SK-N-SH treated with all-trans-retinoic acid at 6 μM for 48 hours (cell line): Measurements from ENCODE around the gene ANKRD11.
"Not testable (repeated sequence)": the region's sequence is repeated elsewhere in the genome, so short reads cannot be mapped to it uniquely, and the experiment has no call there.

ENCODE experiments used
- ATAC-seq: fragments of 200-7000 bp; cut with Tn5 transposase; 3 replicates; pipeline ENCODE4 v1.9.1; 2020; ENCODE audit warnings: mild to moderate bottlenecking, moderate library complexity
- ARNTL ChIP-seq: fragments of 450-650 bp; formaldehyde crosslinking; IDR thresholded peaks from 2 replicates; pipeline ENCODE4 v1.5.0; 2020; ENCODE audit warnings: low read depth, mild to moderate bottlenecking, moderate library complexity, borderline replicate concordance
- BACH2 ChIP-seq: fragments of 250-450 bp; sonication (Bioruptor Pico); IDR thresholded peaks from 2 replicates; pipeline ENCODE4 v1.9.0; 2021; ENCODE audit warnings: mild to moderate bottlenecking, borderline replicate concordance
- CREB5 ChIP-seq: fragments of 250-450 bp; sonication (Bioruptor Pico); IDR thresholded peaks from 2 replicates; pipeline ENCODE4 v1.5.1; 2020; ENCODE audit warnings: low read depth, mild to moderate bottlenecking, moderate library complexity
- CSDC2 ChIP-seq: fragments of 250-450 bp; sonication (Bioruptor Pico); IDR thresholded peaks from 2 replicates; pipeline ENCODE4 v1.5.0; 2020; ENCODE audit warnings: mild to moderate bottlenecking, moderate library complexity
- CSRNP3 ChIP-seq: fragments of 250-450 bp; sonication (Bioruptor Pico); IDR thresholded peaks from 2 replicates; pipeline ENCODE4 v1.5.1; 2021; ENCODE audit warnings: mild to moderate bottlenecking, moderate library complexity
- ESRRG ChIP-seq: fragments of 250-450 bp; sonication (Bioruptor Pico); IDR thresholded peaks from 2 replicates; pipeline ENCODE4 v1.6.1; 2021; ENCODE audit warnings: mild to moderate bottlenecking
- GLIS3 ChIP-seq: fragments of 250-450 bp; sonication (Bioruptor Pico); IDR thresholded peaks from 2 replicates; pipeline ENCODE4 v1.5.0; 2020; ENCODE audit warnings: mild to moderate bottlenecking, moderate library complexity
- OSR1 ChIP-seq: fragments of 250-450 bp; sonication (Bioruptor Pico); IDR thresholded peaks from 2 replicates; pipeline ENCODE4 v1.8.0; 2022; ENCODE audit warnings: moderate library complexity, mild to moderate bottlenecking, inconsistent platforms
- PATZ1 ChIP-seq: fragments of 250-450 bp; sonication (Bioruptor Pico); IDR thresholded peaks from 2 replicates; pipeline ENCODE4 v1.8.0; 2020; ENCODE audit warnings: mild to moderate bottlenecking, moderate library complexity, borderline replicate concordance
- PPARA ChIP-seq: fragments of 250-450 bp; sonication (Bioruptor Pico); IDR thresholded peaks from 2 replicates; pipeline ENCODE4 v1.5.0; 2020; ENCODE audit warnings: mild to moderate bottlenecking, borderline replicate concordance
- RARB ChIP-seq: fragments of 250-450 bp; sonication (Bioruptor Pico); IDR thresholded peaks from 2 replicates; pipeline ENCODE4 v1.8.0; 2021; ENCODE audit warnings: mild to moderate bottlenecking, moderate library complexity
- TCF4 ChIP-seq: fragments of 250-450 bp; sonication (Bioruptor Pico); IDR thresholded peaks from 2 replicates; pipeline ENCODE4 v1.8.0; 2021; ENCODE audit warnings: mild to moderate bottlenecking, moderate library complexity, borderline replicate concordance
- TOX ChIP-seq: fragments of 250-450 bp; sonication (Bioruptor Pico); IDR thresholded peaks from 2 replicates; pipeline ENCODE4 v1.8.0; 2021; ENCODE audit warnings: mild to moderate bottlenecking, moderate library complexity, borderline replicate concordance
- TSHZ2 ChIP-seq: fragments of 250-450 bp; sonication (Bioruptor Pico); IDR thresholded peaks from 2 replicates; pipeline ENCODE4 v1.5.0; 2020; ENCODE audit warnings: mild to moderate bottlenecking, moderate library complexity
- ZC3H10 ChIP-seq: fragments of 250-450 bp; sonication (Bioruptor Pico); IDR thresholded peaks from 2 replicates; pipeline ENCODE4 v1.5.1; 2021; ENCODE audit warnings: mild to moderate bottlenecking, moderate library complexity
- ZFP30 ChIP-seq: fragments of 450-650 bp; formaldehyde crosslinking; IDR thresholded peaks from 2 replicates; pipeline ENCODE4 v1.5.0; 2022; ENCODE audit warnings: mild to moderate bottlenecking, moderate library complexity
- ZNF565 ChIP-seq: fragments of 450-650 bp; formaldehyde crosslinking; conservative IDR thresholded peaks from 2 replicates; pipeline ENCODE4 v1.5.0; 2020; ENCODE audit warnings: low read depth, mild to moderate bottlenecking, moderate library complexity
- ZNF70 ChIP-seq: fragments of 450-650 bp; formaldehyde crosslinking; IDR thresholded peaks from 2 replicates; pipeline ENCODE4 v1.5.0; 2020; ENCODE audit warnings: mild to moderate bottlenecking, moderate library complexity
- TF ChIP-seq, protein P1 (sequence below): fragments of 250-450 bp; sonication (Bioruptor Pico); IDR thresholded peaks from 2 replicates; pipeline ENCODE4 v1.8.0; 2021; ENCODE audit warnings: low read depth, mild to moderate bottlenecking, moderate library complexity, borderline replicate concordance

ANKRD11 gene

GRCh38 chr16:89308391-89309333 lies 181.7 kb downstream of the ANKRD11 start:
- TF ChIP-seq PATZ1 (CRISPR knock-in tag), result no peak
- TF ChIP-seq ZNF565 (CRISPR knock-in tag), result no peak
- no peak for TF ChIP-seq CSRNP3 (CRISPR knock-in tag)
- TF ChIP-seq, protein P1, sequence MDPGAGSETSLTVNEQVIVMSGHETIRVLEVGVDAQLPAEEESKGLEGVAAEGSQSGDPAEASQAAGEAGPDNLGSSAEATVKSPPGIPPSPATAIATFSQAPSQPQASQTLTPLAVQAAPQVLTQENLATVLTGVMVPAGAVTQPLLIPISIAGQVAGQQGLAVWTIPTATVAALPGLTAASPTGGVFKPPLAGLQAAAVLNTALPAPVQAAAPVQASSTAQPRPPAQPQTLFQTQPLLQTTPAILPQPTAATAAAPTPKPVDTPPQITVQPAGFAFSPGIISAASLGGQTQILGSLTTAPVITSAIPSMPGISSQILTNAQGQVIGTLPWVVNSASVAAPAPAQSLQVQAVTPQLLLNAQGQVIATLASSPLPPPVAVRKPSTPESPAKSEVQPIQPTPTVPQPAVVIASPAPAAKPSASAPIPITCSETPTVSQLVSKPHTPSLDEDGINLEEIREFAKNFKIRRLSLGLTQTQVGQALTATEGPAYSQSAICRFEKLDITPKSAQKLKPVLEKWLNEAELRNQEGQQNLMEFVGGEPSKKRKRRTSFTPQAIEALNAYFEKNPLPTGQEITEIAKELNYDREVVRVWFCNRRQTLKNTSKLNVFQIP (CRISPR knock-in tag), result no peak
- no peak for TF ChIP-seq ZNF70 (CRISPR knock-in tag)
- TF ChIP-seq BACH2 (CRISPR knock-in tag), result no peak
- no peak for TF ChIP-seq TOX (CRISPR knock-in tag)
- no peak for TF ChIP-seq GLIS3 (CRISPR knock-in tag)
- no peak for TF ChIP-seq CSDC2 (CRISPR knock-in tag)
- TF ChIP-seq TCF4 (CRISPR knock-in tag), result no peak
- TF ChIP-seq ZC3H10 (CRISPR knock-in tag), result no peak
- TF ChIP-seq CREB5, result no peak
- no peak for TF ChIP-seq ARNTL (CRISPR knock-in tag)
- TF ChIP-seq ESRRG (CRISPR knock-in tag), result no peak
- no peak for TF ChIP-seq PPARA (CRISPR knock-in tag)
- no peak for TF ChIP-seq RARB (CRISPR knock-in tag)
- no peak for TF ChIP-seq ZFP30 (CRISPR knock-in tag)
- peak; percentile 43; the same call in 1 of the 3 replicates for ATAC-seq

DNA sequence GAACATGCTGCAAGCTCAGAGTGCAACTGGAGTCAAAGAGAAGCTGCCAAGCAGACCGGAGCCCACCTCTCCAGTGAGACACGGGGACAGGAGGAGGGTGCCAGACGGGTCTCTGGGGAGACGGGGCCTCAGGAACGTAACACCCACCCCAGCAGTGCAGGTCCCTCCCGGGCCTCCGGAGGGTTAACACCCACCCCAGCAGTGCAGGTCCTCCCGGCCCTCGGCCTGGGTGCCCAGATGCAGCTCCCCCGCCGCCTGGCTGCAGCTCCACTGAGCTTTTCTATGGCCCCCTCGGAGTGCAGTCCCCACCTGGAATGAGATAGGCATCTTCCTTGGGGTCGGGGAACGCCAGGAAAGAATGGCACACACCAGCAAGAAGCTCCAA lies 182.9 kb downstream of the ANKRD11 start:
- ATAC-seq, result no peak
- no peak for TF ChIP-seq OSR1 (CRISPR knock-in tag)
- TF ChIP-seq PATZ1 (CRISPR knock-in tag), result no peak
- TF ChIP-seq PPARA (CRISPR knock-in tag), result no peak
- TF ChIP-seq CREB5, result no peak
- TF ChIP-seq TSHZ2 (CRISPR knock-in tag), result no peak

- ATAC-seq, result not testable (repeated sequence)
Measured at GRCh38 chr16:89306457-89307420, 183.6 kb downstream of the ANKRD11 start.
